ENCODE measurements around the gene KANK2.

- TF ChIP-seq CTCF (IDR thresholded peaks at IDR 0.05; ENCODE audit: low read length): no peak
- no peak for TF ChIP-seq EZH2 (IDR thresholded peaks at IDR 0.05; ENCODE audit: borderline replicate concordance, low read length)
These were observed 17.5 kb downstream of the KANK2 start for GRCh38 chr19:11179716-11180297.

Data from OCI-LY1 (cell line).